Lower lobe of right lung (tissue), 2 donors: Measurements from ENCODE around the gene PLCE1. TPM values are rescaled to one million over a fixed set of nuclear protein-coding genes. Genes with fewer than 3 reads are reported as not detected.

Experiments
- ATAC-seq, 2 donors: fragments of 200-7000 bp; cut with Tn5 transposase; one replicate each; pipeline ENCODE4 v1.9.1; 2020 to 2022; ENCODE audit warnings: mild to moderate bottlenecking in 2 of 2, moderate library complexity in 2 of 2
- DNase-seq: peaks from one replicate; pipeline ENCODE4 v3.0.0-alpha.2; 2020
- H3K27ac ChIP-seq: fragments of 200-600 bp; one replicate; pipeline ENCODE4 v1.8.0; 2022
- H3K27me3 ChIP-seq: fragments of 200-600 bp; one replicate; pipeline ENCODE4 v1.8.0; 2022; ENCODE audit warnings: low read depth
- H3K36me3 ChIP-seq: fragments of 200-600 bp; one replicate; pipeline ENCODE4 v1.8.0; 2022; ENCODE audit warnings: mild to moderate bottlenecking
- H3K4me1 ChIP-seq: fragments of 200-600 bp; one replicate; pipeline ENCODE4 v1.8.0; 2022
- H3K4me3 ChIP-seq: fragments of 200-600 bp; one replicate; pipeline ENCODE4 v1.8.0; 2022; ENCODE audit warnings: mild to moderate bottlenecking
- H3K9me3 ChIP-seq: fragments of 200-600 bp; one replicate; pipeline ENCODE4 v1.8.0; 2022
- intact Hi-C: fragments of 100-400 bp; cut with DNase I; formaldehyde crosslinking; loops from one replicate; pipeline ENCODE4 v1.11.0; 2022
- total RNA-seq: library from RNA; stranded (reverse); fragmentation: NEBNext Ultra II Directional; extraction: Animal tissue kit (Norgen Biotek cat#: 25700); gene quantifications from one replicate; pipeline ENCODE4 v1.2.1, GENCODE V29; 2021
- TF ChIP-seq, protein P1 (sequence below): fragments of 200-600 bp; IDR thresholded peaks from one replicate; pipeline ENCODE4 v1.8.0; 2022; ENCODE audit warnings: antibody characterized with exemption, mild to moderate bottlenecking
- donor health status: DM: no; HTN: yes; CAD: no; lungs with severe emphysema.

Gene PLCE1
- total RNA-seq, 1 donor from 2014 or later: 10.5 TPM

DNA sequence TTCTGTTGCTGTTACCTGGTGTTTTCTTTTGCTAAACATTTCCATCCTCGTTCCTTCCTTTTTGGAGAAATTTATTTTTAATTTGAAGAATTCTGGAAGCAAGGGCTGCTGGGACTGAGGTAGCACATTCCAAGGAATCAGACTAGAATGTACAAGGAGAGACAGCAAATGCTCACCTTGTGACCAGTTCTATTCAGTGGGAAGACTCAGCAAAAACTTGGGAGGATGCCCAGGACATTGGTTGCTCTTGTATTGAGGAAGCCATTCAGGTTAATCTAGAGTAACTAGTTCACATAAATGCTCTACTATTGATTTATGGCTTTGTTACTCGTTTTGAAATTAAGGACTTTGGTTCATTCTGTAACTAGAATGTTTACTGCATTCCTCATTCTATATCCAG lies 11.3 kb downstream of the PLCE1 start:
- H3K9me3 ChIP-seq: no peaks in the 10 kb centered on the region
- H3K4me3 ChIP-seq: no peak overlapping the region
- no peaks in the 10 kb centered on the region for H3K27me3 ChIP-seq
- peaks cover 15% of the 10 kb centered on the region for H3K4me1 ChIP-seq
- intact Hi-C loops: no loop called here
- TF ChIP-seq, protein P1, sequence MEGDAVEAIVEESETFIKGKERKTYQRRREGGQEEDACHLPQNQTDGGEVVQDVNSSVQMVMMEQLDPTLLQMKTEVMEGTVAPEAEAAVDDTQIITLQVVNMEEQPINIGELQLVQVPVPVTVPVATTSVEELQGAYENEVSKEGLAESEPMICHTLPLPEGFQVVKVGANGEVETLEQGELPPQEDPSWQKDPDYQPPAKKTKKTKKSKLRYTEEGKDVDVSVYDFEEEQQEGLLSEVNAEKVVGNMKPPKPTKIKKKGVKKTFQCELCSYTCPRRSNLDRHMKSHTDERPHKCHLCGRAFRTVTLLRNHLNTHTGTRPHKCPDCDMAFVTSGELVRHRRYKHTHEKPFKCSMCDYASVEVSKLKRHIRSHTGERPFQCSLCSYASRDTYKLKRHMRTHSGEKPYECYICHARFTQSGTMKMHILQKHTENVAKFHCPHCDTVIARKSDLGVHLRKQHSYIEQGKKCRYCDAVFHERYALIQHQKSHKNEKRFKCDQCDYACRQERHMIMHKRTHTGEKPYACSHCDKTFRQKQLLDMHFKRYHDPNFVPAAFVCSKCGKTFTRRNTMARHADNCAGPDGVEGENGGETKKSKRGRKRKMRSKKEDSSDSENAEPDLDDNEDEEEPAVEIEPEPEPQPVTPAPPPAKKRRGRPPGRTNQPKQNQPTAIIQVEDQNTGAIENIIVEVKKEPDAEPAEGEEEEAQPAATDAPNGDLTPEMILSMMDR: no peak
- no peaks in the 10 kb centered on the region for H3K36me3 ChIP-seq
- ATAC-seq: no peak
- no peak overlapping the region for H3K27ac ChIP-seq
- DNase-seq: no peak

DNA sequence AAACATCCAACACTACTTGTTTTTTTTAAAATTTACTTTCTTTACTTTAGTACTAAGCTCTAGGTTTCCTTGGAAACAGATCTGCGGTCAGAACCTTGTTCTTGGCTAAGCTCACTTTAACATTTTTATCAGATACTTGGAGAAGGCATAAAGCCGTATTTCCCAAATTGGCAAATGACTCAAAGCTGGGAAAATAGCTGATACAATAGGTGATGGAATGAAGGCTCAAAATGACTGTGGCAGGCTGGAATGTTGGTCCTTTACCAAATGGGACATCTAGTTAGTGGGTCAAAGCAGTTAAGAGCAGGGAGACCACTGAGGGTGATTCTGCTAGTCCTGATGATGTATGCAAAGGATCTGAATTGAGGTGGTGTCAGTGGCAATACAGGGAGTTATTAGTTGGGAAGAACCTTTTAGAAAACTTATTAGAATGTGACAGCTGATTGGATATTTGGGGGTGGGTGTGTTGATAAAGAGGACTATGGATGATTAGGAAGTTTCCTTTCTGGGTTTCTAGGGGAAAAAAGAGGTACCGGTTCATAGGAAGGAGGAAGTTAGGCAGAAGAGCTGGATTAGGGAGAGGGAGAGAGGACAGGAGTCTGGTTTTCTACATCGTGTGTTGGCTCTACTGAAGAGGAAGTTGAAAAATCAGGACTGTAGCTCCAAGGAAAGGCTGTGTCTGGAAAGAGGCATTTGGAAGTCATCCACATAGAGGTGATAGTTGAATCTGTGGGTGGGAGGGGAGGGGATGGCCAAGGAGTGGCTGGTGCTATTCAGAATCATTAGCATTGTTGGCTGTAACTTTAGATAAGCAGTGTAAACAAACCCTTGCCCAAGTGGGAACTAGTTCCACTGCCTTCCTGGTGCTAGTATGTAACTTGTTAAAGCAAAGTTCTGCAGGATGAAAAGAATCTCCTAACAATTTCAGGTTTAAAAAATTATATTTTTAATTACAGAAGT lies 13.1 kb downstream of the PLCE1 start:
- Histone ChIP-seq H3K36me3 (no peaks in the 10 kb centered on the region), H3K27ac (no peak overlapping the region), H3K27me3 (no peaks in the 10 kb centered on the region), H3K4me3 (no peak overlapping the region), H3K4me1 (peaks cover 15% of the 10 kb centered on the region), H3K9me3 (no peaks in the 10 kb centered on the region)
- intact Hi-C loops: no loop called here
- ATAC-seq: peak; percentile 91 to 95
- DNase-seq: no peak
- TF ChIP-seq, protein P1: no peak

DNA sequence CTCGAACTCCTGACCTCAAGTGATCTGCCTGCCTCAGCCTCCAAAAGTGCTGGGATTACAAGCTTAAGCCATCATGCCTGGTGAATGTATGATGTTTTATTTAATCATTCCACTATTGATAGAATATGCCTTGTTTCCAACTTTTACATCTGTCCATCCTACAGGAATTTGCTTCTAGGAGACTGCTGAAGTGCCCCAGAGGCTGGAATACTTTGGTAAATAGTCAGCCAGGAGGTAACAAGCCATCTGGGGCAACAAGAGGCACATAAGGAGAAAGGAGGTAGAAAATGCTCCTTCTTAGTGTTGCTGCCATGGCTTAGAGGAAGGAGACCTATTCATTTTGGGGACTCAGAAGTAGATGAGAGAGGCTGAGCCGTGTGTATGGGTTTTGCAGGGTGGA lies 14.8 kb downstream of the PLCE1 start:
- Histone ChIP-seq H3K27ac (no peak overlapping the region), H3K4me3 (no peak overlapping the region), H3K4me1 (peaks cover 21% of the 10 kb centered on the region), H3K9me3 (no peaks in the 10 kb centered on the region), H3K36me3 (no peaks in the 10 kb centered on the region), H3K27me3 (no peaks in the 10 kb centered on the region)
- TF ChIP-seq, protein P1: no peak
- DNase-seq (no peak), ATAC-seq (no peak)
- intact Hi-C loops: no loop called here

GRCh38 chr10:94010116-94010515 lies 16.4 kb downstream of the PLCE1 start:
- DNase-seq: no peak
- H3K27me3 ChIP-seq: no peaks in the 10 kb centered on the region
- peaks cover 21% of the 10 kb centered on the region for H3K4me1 ChIP-seq
- intact Hi-C loops: no loop called here
- ATAC-seq: no peak
- no peak overlapping the region for H3K27ac ChIP-seq
- H3K36me3 ChIP-seq: no peaks in the 10 kb centered on the region
- no peak overlapping the region for H3K4me3 ChIP-seq
- TF ChIP-seq, protein P1: no peak
- no peaks in the 10 kb centered on the region for H3K9me3 ChIP-seq

GRCh38 chr10:94010886-94011285 lies 17.2 kb downstream of the PLCE1 start:
- no peak for DNase-seq
- TF ChIP-seq, protein P1: no peak
- intact Hi-C loops: no loop called here

More at GRCh38 chr10:94010886-94011285, 17.2 kb downstream of the PLCE1 start:
- no peak for ATAC-seq
- no peaks in the 10 kb centered on the region for H3K9me3 ChIP-seq
- no peak overlapping the region for H3K4me3 ChIP-seq
- H3K27me3 ChIP-seq: no peaks in the 10 kb centered on the region
- no peak overlapping the region for H3K27ac ChIP-seq
- peaks cover 21% of the 10 kb centered on the region for H3K4me1 ChIP-seq
- no peaks in the 10 kb centered on the region for H3K36me3 ChIP-seq
